Spleen (tissue), 7 donors: Measurements from ENCODE around the gene B4GALNT4.
"Not testable (repeated sequence)": the region's sequence is repeated elsewhere in the genome, so short reads cannot be mapped to it uniquely, and the experiment has no call there.

Source experiments
- POLR2A ChIP-seq, 3 donors: fragments of 450-650 bp; IDR thresholded peaks; one replicate each; pipeline ENCODE4 v1.5.1; 2017; ENCODE audit warnings: antibody characterized with exemption in 3 of 3, mild to moderate bottlenecking in 1 of 3
- POLR2AphosphoS5 ChIP-seq, 3 donors: sonication (generic); formaldehyde crosslinking; IDR thresholded peaks; one replicate each; pipeline ENCODE4 v1.5.1; 2017; ENCODE audit warnings: antibody characterized with exemption in 3 of 3
- TF ChIP-seq, protein P1 (sequence below), 11 experiments: fragments of 200-600 bp in 7 of 11; fragments of 450-650 bp in 4 of 11; sonication (generic) in 4 of 11; IDR thresholded peaks in 8 of 11; conservative IDR thresholded peaks in 3 of 11; 1 replicate in 7 of 11; 2 replicates in 4 of 11; pipeline versions ENCODE4 v1.4.0 to v1.8.0; 2016 to 2021; ENCODE audit warnings: antibody characterized with exemption in 11 of 11, inconsistent platforms in 4 of 11, mild to moderate bottlenecking in 1 of 11
- donor health status: DM: no; HTN: no; CAD: no; lungs with moderate emphysema.
- donor health status: DM: no; HTN: no; CAD: no.
- donor health status: DM: no; HTN: no; CAD: no.

DNA sequence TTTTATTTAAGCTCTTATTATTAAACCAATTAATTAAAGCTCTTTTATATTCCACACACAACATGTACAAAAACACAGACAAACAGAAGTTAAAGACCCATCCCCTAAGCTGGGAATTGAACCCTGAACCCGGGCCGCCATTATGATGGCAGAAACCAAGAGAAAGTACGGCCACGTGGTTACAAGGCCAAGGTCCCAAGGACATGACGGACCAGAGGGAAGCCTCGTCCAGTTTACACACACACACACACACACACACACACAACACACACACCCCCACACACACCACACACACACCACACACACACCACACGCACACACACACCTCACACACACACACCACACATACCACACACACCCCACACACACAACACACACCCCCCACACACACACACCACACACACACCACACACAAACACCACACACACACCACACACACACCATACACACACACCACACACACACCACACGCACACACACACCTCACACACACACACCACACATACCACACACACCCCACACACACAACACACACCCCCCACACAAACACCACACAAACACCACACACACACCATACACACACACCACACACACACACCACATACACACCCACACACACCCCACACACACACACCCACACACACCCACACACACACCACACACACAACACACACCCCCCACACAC lies 19.9 kb upstream of the B4GALNT4 start:
- TF ChIP-seq, protein P1, sequence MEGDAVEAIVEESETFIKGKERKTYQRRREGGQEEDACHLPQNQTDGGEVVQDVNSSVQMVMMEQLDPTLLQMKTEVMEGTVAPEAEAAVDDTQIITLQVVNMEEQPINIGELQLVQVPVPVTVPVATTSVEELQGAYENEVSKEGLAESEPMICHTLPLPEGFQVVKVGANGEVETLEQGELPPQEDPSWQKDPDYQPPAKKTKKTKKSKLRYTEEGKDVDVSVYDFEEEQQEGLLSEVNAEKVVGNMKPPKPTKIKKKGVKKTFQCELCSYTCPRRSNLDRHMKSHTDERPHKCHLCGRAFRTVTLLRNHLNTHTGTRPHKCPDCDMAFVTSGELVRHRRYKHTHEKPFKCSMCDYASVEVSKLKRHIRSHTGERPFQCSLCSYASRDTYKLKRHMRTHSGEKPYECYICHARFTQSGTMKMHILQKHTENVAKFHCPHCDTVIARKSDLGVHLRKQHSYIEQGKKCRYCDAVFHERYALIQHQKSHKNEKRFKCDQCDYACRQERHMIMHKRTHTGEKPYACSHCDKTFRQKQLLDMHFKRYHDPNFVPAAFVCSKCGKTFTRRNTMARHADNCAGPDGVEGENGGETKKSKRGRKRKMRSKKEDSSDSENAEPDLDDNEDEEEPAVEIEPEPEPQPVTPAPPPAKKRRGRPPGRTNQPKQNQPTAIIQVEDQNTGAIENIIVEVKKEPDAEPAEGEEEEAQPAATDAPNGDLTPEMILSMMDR (IDR thresholded peaks at IDR 0.05 in 8 of 11, conservative IDR thresholded peaks at IDR 0.05 in 3 of 11) = not testable (repeated sequence)
- not testable (repeated sequence) for TF ChIP-seq POLR2A, POLR2AphosphoS5 (IDR thresholded peaks at IDR 0.05)
